Trophoblast cell (in vitro differentiated cells and primary cell): ENCODE measurements around the gene RAG2.

Experiments
- DNase-seq, 2 donors: peaks; one replicate each; pipeline ENCODE4 v3.0.0-alpha.2; 2016
- H2AFZ ChIP-seq: 2 replicates; pipeline ENCODE4 v1.6.1; 2013; ENCODE audit warnings: low read length, moderate library complexity, mild to moderate bottlenecking; ENCODE audit not compliant: insufficient read depth, poor library complexity
- H2AK5ac ChIP-seq: 2 replicates; pipeline ENCODE4 v1.6.1; 2013; ENCODE audit warnings: mild to moderate bottlenecking, low read length
- H2BK120ac ChIP-seq: 2 replicates; pipeline ENCODE4 v1.6.1; 2013; ENCODE audit warnings: low read length, mild to moderate bottlenecking, moderate library complexity; ENCODE audit not compliant: insufficient read depth, poor library complexity
- H2BK12ac ChIP-seq: 2 replicates; pipeline ENCODE4 v1.6.1; 2013; ENCODE audit warnings: mild to moderate bottlenecking, low read length, moderate library complexity
- H2BK5ac ChIP-seq: 2 replicates; pipeline ENCODE4 v1.6.1; 2013; ENCODE audit warnings: low read length, low read depth, moderate library complexity, mild to moderate bottlenecking; ENCODE audit not compliant: poor library complexity
- H3K14ac ChIP-seq: 2 replicates; pipeline ENCODE4 v1.6.1; 2013; ENCODE audit warnings: mild to moderate bottlenecking, low read length
- H3K18ac ChIP-seq: 2 replicates; pipeline ENCODE4 v1.6.1; 2013; ENCODE audit warnings: mild to moderate bottlenecking, low read length
- H3K23ac ChIP-seq: 2 replicates; pipeline ENCODE4 v1.6.1; 2013; ENCODE audit warnings: low read length
- H3K27ac ChIP-seq: 2 replicates; pipeline ENCODE4 v1.5.1; 2013; ENCODE audit warnings: low read depth, mild to moderate bottlenecking, inconsistent platforms, low read length, moderate library complexity
- H3K27me3 ChIP-seq: 2 replicates; pipeline ENCODE4 v1.6.1; 2013; ENCODE audit warnings: inconsistent platforms, mild to moderate bottlenecking, low read length, moderate library complexity; ENCODE audit not compliant: insufficient read depth
- H3K36me3 ChIP-seq, 2 experiments: 1 replicate in 1 of 2; 2 replicates in 1 of 2; pipeline ENCODE4 v1.6.1; 2013; ENCODE audit warnings: low read length in 2 of 2, mild to moderate bottlenecking in 2 of 2, moderate library complexity in 1 of 2; ENCODE audit not compliant: insufficient read depth in 2 of 2, control insufficient read depth in 1 of 2
- H3K4ac ChIP-seq: 2 replicates; pipeline ENCODE4 v1.6.1; 2013; ENCODE audit warnings: low read depth, mild to moderate bottlenecking, low read length, moderate library complexity
- H3K4me1 ChIP-seq, 2 experiments: 1 replicate in 1 of 2; 2 replicates in 1 of 2; pipeline ENCODE4 v1.6.1; 2013; ENCODE audit warnings: low read length in 2 of 2, mild to moderate bottlenecking in 2 of 2, moderate library complexity in 1 of 2; ENCODE audit not compliant: insufficient read depth in 2 of 2, control insufficient read depth in 1 of 2
- H3K4me2 ChIP-seq: 2 replicates; pipeline ENCODE4 v1.6.1; 2013; ENCODE audit warnings: inconsistent platforms, mild to moderate bottlenecking, low read length, moderate library complexity
- H3K4me3 ChIP-seq: 2 replicates; pipeline ENCODE4 v1.5.1; 2013; ENCODE audit warnings: mild to moderate bottlenecking, low read depth, low read length, inconsistent platforms
- H3K79me1 ChIP-seq: one replicate; pipeline ENCODE4 v1.6.1; 2013; ENCODE audit warnings: low read length
- H3K79me2 ChIP-seq: 2 replicates; pipeline ENCODE4 v1.6.1; 2013; ENCODE audit warnings: low read length, mild to moderate bottlenecking; ENCODE audit not compliant: control insufficient read depth, insufficient read depth, poor library complexity
- H3K9ac ChIP-seq: 2 replicates; pipeline ENCODE4 v1.6.1; 2013; ENCODE audit warnings: mild to moderate bottlenecking, low read length
- H3K9me3 ChIP-seq: 2 replicates; pipeline ENCODE4 v1.6.1; 2013; ENCODE audit warnings: low read depth, mild to moderate bottlenecking, control low read depth, inconsistent platforms, low read length; ENCODE audit not compliant: insufficient read depth
- H4K12ac ChIP-seq: 2 replicates; pipeline ENCODE4 v1.6.1; 2013; ENCODE audit warnings: low read depth, mild to moderate bottlenecking, low read length, moderate library complexity
- H4K8ac ChIP-seq: 2 replicates; pipeline ENCODE4 v1.6.1; 2013; ENCODE audit warnings: low read depth, mild to moderate bottlenecking, low read length, moderate library complexity
- H4K91ac ChIP-seq: one replicate; pipeline ENCODE4 v1.6.1; 2013; ENCODE audit warnings: low read depth, mild to moderate bottlenecking, low read length, moderate library complexity
- WGBS: extraction: QIAGEN DNeasy Blood & Tissue Kit; methylation state at CpG from one replicate; pipeline ENCODE4 v1.1.7; 2013; ENCODE audit warnings: missing lambda C conversion rate; ENCODE audit not compliant: insufficient read length, insufficient coverage; ENCODE audit errors: extremely low coverage; 5-methylcytosine and 5-hydroxymethylcytosine counted together

The RAG2 gene

DNA sequence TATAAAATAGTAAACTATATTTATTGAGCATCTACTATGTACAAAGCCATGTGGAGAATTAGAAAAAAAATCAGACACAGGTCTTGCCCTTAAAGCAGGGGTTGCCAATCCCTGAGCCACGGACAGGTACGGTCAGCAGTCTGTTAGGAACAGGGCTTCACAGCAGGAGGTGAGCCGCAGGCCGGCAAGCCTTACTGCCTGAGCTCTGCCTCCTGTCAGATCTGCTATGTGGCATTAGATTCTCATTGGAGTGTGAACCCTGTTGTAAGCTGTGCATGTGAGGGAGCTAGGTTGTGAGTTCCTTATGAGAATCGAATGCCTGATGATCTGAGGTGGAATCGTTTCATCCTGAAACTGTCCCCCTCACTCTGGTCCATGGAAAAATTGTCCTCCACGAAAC is 2.1 kb upstream of the RAG2 start:
- H2AK5ac ChIP-seq, result no peak overlapping the region
- H3K9me3 ChIP-seq, result peaks cover 1% of the 10 kb centered on the region
- WGBS, result no CpG with 5 or more reads among the region's 7 CpGs
- H2BK12ac ChIP-seq, result no peak overlapping the region
- H3K18ac ChIP-seq, result no peak overlapping the region
- H3K4me1 ChIP-seq, result no peaks in the 10 kb centered on the region
- H2AFZ ChIP-seq, result no peak overlapping the region
- no peaks in the 10 kb centered on the region for H3K79me2 ChIP-seq
- no peak overlapping the region for H3K14ac ChIP-seq
- no peak overlapping the region for H4K91ac ChIP-seq
- no peaks in the 10 kb centered on the region for H3K79me1 ChIP-seq
- H3K27me3 ChIP-seq, result no peaks in the 10 kb centered on the region
- H3K4me3 ChIP-seq, result no peak overlapping the region
- H4K8ac ChIP-seq, result no peak overlapping the region
- no peak for DNase-seq
- H2BK5ac ChIP-seq, result no peak overlapping the region
- H3K9ac ChIP-seq, result no peak overlapping the region
- no peak overlapping the region for H3K4ac ChIP-seq
- H3K23ac ChIP-seq, result no peak overlapping the region
- H3K27ac ChIP-seq, result no peak overlapping the region
- no peak overlapping the region for H3K4me2 ChIP-seq
- no peak overlapping the region for H2BK120ac ChIP-seq
- no peaks in the 10 kb centered on the region for H3K36me3 ChIP-seq
- H4K12ac ChIP-seq, result no peak overlapping the region

DNA sequence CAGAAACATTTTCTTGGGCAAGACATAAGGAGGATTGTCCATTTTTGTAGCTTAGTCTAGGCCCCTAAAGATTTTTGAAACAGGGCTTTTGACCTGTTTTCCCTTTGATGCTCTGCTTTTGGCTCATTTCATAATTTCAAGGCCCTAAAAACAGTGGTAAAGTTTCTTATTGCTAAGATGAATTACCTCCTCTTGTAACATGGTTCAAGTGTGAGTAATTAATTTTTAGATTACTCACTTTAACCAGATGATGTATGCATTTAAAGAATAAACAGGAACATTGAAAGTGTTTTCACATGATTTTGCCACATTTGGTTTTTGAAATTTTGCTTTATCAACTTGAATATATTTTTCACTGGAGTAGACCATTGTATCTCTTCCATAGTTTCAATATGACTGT is 1.2 kb downstream of the RAG2 start:
- Histone ChIP-seq H2AK5ac (no peak overlapping the region), H3K9me3 (peaks cover 1% of the 10 kb centered on the region), H4K12ac (no peak overlapping the region), H2BK12ac (no peak overlapping the region), H2BK120ac (no peak overlapping the region), H3K79me2 (peaks cover 2% of the 10 kb centered on the region), H2AFZ (no peak overlapping the region), H3K4me1 (no peaks in the 10 kb centered on the region), H3K14ac (no peak overlapping the region), H3K36me3 (no peaks in the 10 kb centered on the region), H3K4me3 (no peak overlapping the region), H4K8ac (no peak overlapping the region), H3K4ac (no peak overlapping the region), H3K18ac (no peak overlapping the region), H3K4me2 (no peak overlapping the region), H4K91ac (no peak overlapping the region), H3K27ac (no peak overlapping the region), H3K23ac (no peak overlapping the region), H3K79me1 (no peaks in the 10 kb centered on the region), H3K9ac (no peak overlapping the region), H2BK5ac (no peak overlapping the region), H3K27me3 (no peaks in the 10 kb centered on the region)
- no peak for DNase-seq

DNA sequence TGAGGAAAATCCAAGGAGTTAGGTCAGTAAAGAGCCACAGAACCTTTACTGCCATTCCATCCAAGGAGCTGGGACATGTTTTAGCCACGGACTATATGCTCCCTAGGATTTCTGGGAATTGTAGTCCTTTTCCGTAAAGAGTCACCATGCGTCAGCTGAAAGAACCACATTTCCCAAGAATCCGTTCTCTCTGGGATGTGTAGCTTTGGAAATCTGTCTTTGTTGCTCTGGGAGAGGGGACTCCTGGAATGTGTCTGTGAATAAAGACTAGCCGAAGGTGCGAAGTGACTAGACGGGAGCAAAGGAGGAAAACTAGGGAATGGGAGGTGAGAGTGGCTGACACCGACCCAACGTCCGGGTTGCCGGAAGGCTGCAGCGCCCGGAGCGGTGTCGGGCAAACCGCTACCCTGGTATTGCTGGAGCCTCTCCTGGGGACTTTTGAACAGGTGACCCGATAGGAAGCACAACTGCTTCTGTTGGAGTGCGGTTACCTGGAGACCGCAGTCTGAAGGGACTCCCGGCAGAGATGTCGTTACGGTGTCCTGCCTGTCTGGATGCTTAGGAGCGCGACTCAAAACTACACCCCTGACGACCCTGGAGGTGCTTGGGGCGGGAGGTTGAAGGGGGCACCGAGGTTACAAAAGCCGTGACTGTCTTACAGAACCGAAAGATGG is 3.6 kb downstream of the RAG2 start, which contains the start of gene IFTAP:
IFTAP (plus strand) TSS at position 187 of the 674 bp plus-strand sequence. CDS start 15,602 bp downstream, outside the sequence.
- no peak within 1 kb of the TSS for H3K23ac ChIP-seq
- no peaks in the 10 kb centered on the region for H3K27me3 ChIP-seq
- H3K4me3 ChIP-seq, result peak within 1 kb of the TSS; percentile 93
- no peak within 1 kb of the TSS for H3K27ac ChIP-seq
- peak within 1 kb of the TSS; percentile 83 for H3K9ac ChIP-seq
- no peak within 1 kb of the TSS for H3K4ac ChIP-seq
- DNase-seq, result peak; percentile 63 to 90
- no peak within 1 kb of the TSS for H3K18ac ChIP-seq
- H3K79me1 ChIP-seq, result no peaks in the 10 kb centered on the region
- peaks cover 2% of the 10 kb centered on the region for H3K79me2 ChIP-seq
- no peaks in the 10 kb centered on the region for H3K4me1 ChIP-seq
- no peaks in the 10 kb centered on the region for H3K36me3 ChIP-seq
- no peaks in the 10 kb centered on the region for H3K9me3 ChIP-seq
- H2BK5ac ChIP-seq, result no peak within 1 kb of the TSS
- H3K4me2 ChIP-seq, result peak within 1 kb of the TSS; percentile 77
- H3K14ac ChIP-seq, result no peak within 1 kb of the TSS
- H4K12ac ChIP-seq, result peak within 1 kb of the TSS; percentile 10
- WGBS, result no CpG with 5 or more reads among the region's 29 CpGs
- peak within 1 kb of the TSS; percentile 38 for H2BK120ac ChIP-seq
- H2AFZ ChIP-seq, result peak within 1 kb of the TSS; percentile 79
- no peak within 1 kb of the TSS for H4K91ac ChIP-seq
- no peak within 1 kb of the TSS for H2BK12ac ChIP-seq
- H2AK5ac ChIP-seq, result no peak within 1 kb of the TSS
- H4K8ac ChIP-seq, result peak within 1 kb of the TSS; percentile 89

DNA sequence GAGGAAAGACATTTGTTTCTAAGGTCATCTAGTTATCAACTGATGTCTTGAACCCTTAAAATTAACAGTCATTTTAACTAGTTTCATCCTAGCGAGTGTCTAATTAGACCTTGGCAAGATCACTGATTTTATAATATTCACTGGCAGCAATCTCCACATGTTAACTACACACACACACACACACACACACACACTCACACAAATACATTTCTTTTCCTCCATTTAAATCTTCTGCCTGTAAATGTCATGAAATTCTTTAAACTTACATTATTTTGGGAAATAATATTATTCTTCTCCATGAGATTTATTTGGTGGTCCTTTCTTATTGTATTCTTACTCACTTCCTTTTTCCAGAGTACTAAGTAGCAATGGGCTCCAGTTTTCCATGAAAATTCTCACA is 6.6 kb downstream of the RAG2 start:
- Histone ChIP-seq H3K36me3 (no peaks in the 10 kb centered on the region), H3K27me3 (no peaks in the 10 kb centered on the region), H2AFZ (no peak overlapping the region), H3K79me1 (no peaks in the 10 kb centered on the region), H3K9ac (no peak overlapping the region), H4K91ac (no peak overlapping the region), H4K12ac (no peak overlapping the region), H3K4me1 (no peaks in the 10 kb centered on the region), H4K8ac (no peak overlapping the region), H2BK12ac (no peak overlapping the region), H3K4ac (no peak overlapping the region), H3K4me2 (no peak overlapping the region), H2AK5ac (no peak overlapping the region), H2BK5ac (no peak overlapping the region), H2BK120ac (no peak overlapping the region), H3K9me3 (no peaks in the 10 kb centered on the region), H3K79me2 (peaks cover 2% of the 10 kb centered on the region), H3K27ac (no peak overlapping the region), H3K14ac (no peak overlapping the region), H3K23ac (no peak overlapping the region), H3K4me3 (no peak overlapping the region), H3K18ac (no peak overlapping the region)
- DNase-seq, result no peak
- WGBS, result no CpG with 5 or more reads among the region's 1 CpG
